K562 (cell line): ENCODE measurements around the gene POLRMT. TPM values are rescaled to one million over a fixed set of nuclear protein-coding genes. Genes with fewer than 3 reads are reported as not detected.

ENCODE experiments used
- CBX5 ChIP-seq: IDR thresholded peaks from 2 replicates; pipeline ENCODE4 v1.6.1; 2014; ENCODE audit warnings: low read depth, borderline replicate concordance
- CCNT2 ChIP-seq: IDR thresholded peaks from 2 replicates; pipeline ENCODE4 v1.6.1; 2011; ENCODE audit warnings: borderline replicate concordance, low read depth, mild to moderate bottlenecking, moderate library complexity, mixed read lengths, low read length; ENCODE audit not compliant: insufficient read length; ENCODE audit errors: extremely low read depth
- HNRNPUL1 ChIP-seq: fragments of 200-400 bp; formaldehyde crosslinking; IDR thresholded peaks from 2 replicates; pipeline ENCODE4 v1.6.1; 2017; ENCODE audit warnings: low read length
- SMARCE1 ChIP-seq: fragments of 450-650 bp; IDR thresholded peaks from 2 replicates; pipeline ENCODE4 v1.7.1; 2016; ENCODE audit warnings: mild to moderate bottlenecking
- polyA plus RNA-seq, 8 experiments: library from polyadenylated mRNA; depleted of rRNA in 4 of 8; stranded (reverse) in 5 of 8; unstranded in 3 of 8; fragments of >200 nt; fragmentation: Nextera tagmentation in 2 of 8; fragmentation: Illumina TruSeq in 1 of 8; extraction: Ambion mirVana in 2 of 8; extraction: Trizol in 1 of 8; gene quantifications; 2 replicates each; pipeline versions ENCODE4 v1.2.1 to v1.2.3, GENCODE V29; 2011 to 2014; ENCODE audit warnings: inconsistent platforms in 1 of 8, missing spikeins in 1 of 8
- total RNA-seq, 7 experiments: library from RNA; depleted of rRNA in 6 of 7; stranded (reverse); fragments of >200 nt in 6 of 7; fragmentation: Illumina TruSeq in 2 of 7; extraction: Trizol in 2 of 7; gene quantifications; 2 replicates each; pipeline versions ENCODE4 v1.2.1 to v1.2.3, GENCODE V29; 2011 to 2021; ENCODE audit warnings: low replicate concordance in 1 of 7
- TF ChIP-seq, protein P1 (sequence below): sonication (generic); formaldehyde crosslinking; IDR thresholded peaks from 2 replicates; pipeline ENCODE4 v1.8.0; 2023; ENCODE audit warnings: mild to moderate bottlenecking, missing genetic modification reagents

The POLRMT gene
- total and polyA plus RNA-seq, 9 of the 15 experiments (the other 6 are each of a cell fraction or from before 2014, with no cell fraction given): 30.3 to 144 (median 68.0) TPM

DNA sequence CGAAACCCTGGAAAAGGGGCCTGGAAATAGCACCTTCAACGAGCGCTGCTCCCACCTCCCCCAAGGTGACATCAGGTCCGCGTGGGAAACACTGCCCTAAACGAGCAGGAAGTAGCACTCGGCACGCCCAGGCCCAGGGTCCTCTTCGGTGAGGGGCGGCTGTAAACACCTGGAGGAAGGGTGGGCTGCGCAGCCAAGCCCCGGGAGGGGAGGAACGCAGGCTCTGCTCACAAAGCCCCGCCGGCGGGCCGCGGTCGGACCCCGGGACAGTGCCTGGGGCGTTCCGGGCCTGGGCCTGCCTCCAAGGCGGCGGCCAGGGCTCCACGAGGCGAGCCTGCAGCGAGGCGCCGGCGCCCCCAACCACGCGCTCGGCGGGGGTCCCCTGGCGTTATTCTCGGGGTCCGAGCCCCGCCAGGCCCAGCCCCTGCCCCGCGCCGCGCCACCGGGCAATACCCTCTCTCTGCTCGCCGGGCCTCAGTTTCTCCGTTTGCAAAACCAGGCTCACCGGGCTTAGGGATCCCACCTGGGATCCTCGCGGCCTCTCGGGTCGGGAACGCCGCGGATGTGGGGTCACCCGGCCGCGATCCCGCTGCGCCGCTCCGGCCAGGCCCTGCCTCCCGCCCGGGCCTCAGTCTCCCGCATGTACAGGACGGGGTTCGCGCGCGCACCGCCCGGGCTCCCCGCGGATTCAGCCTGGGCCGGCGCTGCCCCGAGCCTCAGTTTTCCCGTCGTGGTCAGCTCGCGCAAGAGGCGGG is 29.0 kb upstream of the POLRMT start (continued):
- TF ChIP-seq CCNT2: no peak
- TF ChIP-seq CBX5: no peak
- TF ChIP-seq, protein P1, sequence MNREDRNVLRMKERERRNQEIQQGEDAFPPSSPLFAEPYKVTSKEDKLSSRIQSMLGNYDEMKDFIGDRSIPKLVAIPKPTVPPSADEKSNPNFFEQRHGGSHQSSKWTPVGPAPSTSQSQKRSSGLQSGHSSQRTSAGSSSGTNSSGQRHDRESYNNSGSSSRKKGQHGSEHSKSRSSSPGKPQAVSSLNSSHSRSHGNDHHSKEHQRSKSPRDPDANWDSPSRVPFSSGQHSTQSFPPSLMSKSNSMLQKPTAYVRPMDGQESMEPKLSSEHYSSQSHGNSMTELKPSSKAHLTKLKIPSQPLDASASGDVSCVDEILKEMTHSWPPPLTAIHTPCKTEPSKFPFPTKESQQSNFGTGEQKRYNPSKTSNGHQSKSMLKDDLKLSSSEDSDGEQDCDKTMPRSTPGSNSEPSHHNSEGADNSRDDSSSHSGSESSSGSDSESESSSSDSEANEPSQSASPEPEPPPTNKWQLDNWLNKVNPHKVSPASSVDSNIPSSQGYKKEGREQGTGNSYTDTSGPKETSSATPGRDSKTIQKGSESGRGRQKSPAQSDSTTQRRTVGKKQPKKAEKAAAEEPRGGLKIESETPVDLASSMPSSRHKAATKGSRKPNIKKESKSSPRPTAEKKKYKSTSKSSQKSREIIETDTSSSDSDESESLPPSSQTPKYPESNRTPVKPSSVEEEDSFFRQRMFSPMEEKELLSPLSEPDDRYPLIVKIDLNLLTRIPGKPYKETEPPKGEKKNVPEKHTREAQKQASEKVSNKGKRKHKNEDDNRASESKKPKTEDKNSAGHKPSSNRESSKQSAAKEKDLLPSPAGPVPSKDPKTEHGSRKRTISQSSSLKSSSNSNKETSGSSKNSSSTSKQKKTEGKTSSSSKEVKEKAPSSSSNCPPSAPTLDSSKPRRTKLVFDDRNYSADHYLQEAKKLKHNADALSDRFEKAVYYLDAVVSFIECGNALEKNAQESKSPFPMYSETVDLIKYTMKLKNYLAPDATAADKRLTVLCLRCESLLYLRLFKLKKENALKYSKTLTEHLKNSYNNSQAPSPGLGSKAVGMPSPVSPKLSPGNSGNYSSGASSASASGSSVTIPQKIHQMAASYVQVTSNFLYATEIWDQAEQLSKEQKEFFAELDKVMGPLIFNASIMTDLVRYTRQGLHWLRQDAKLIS (CRISPR knock-in tag): no peak
- no peak for TF ChIP-seq HNRNPUL1
- no peak for TF ChIP-seq SMARCE1
